GM12878 (cell line): ENCODE data around the gene ECI1.
"Not testable (repeated sequence)": the region's sequence is repeated elsewhere in the genome, so short reads cannot be mapped to it uniquely, and the experiment has no call there.

Source experiments
- CEBPZ ChIP-seq: fragments of 150-350 bp; IDR thresholded peaks from 2 replicates; pipeline ENCODE4 v1.6.1; 2016; ENCODE audit warnings: low read depth, low read length
- CTCF ChIP-seq, 3 experiments: IDR thresholded peaks in 2 of 3; conservative IDR thresholded peaks in 1 of 3; 2 replicates each; pipeline ENCODE4 v1.5.1; 2011; ENCODE audit warnings: low read depth in 3 of 3, low read length in 3 of 3, mild to moderate bottlenecking in 3 of 3, control low read depth in 2 of 3, moderate library complexity in 2 of 3, inconsistent platforms in 1 of 3, mixed read lengths in 1 of 3; ENCODE audit not compliant: control insufficient read depth in 2 of 3, insufficient read depth in 1 of 3; ENCODE audit errors: extremely low read depth in 1 of 3
- MYC ChIP-seq: IDR thresholded peaks from 2 replicates; pipeline ENCODE4 v1.6.1; 2011; ENCODE audit warnings: mild to moderate bottlenecking, low read length, moderate library complexity, inconsistent platforms; ENCODE audit not compliant: insufficient read depth, insufficient replicate concordance, insufficient read length, severe bottlenecking

- TF ChIP-seq CTCF (IDR thresholded peaks at IDR 0.05 in 2 of 3, conservative IDR thresholded peaks at IDR 0.05 in 1 of 3; ENCODE audit: control insufficient read depth in 2 of 3, extremely low read depth in 1 of 3, insufficient read depth in 1 of 3, low read depth in 3 of 3, low read length in 3 of 3); CEBPZ; MYC: not testable (repeated sequence)
These were observed 15.5 kb upstream of the ECI1 start for GRCh38 chr16:2266887-2267286.
